Trophoblast cell (in vitro differentiated cells and primary cell): ENCODE data around the gene LUC7L3.
A peak's percentile ranks its signal among the peaks of the same experiment; 100 is the strongest.

ENCODE experiments used
- DNase-seq, 2 donors: peaks; one replicate each; pipeline ENCODE4 v3.0.0-alpha.2; 2016
- H2AFZ ChIP-seq: 2 replicates; pipeline ENCODE4 v1.6.1; 2013; ENCODE audit warnings: low read length, moderate library complexity, mild to moderate bottlenecking; ENCODE audit not compliant: insufficient read depth, poor library complexity
- H2AK5ac ChIP-seq: 2 replicates; pipeline ENCODE4 v1.6.1; 2013; ENCODE audit warnings: mild to moderate bottlenecking, low read length
- H2BK120ac ChIP-seq: 2 replicates; pipeline ENCODE4 v1.6.1; 2013; ENCODE audit warnings: low read length, mild to moderate bottlenecking, moderate library complexity; ENCODE audit not compliant: insufficient read depth, poor library complexity
- H2BK12ac ChIP-seq: 2 replicates; pipeline ENCODE4 v1.6.1; 2013; ENCODE audit warnings: mild to moderate bottlenecking, low read length, moderate library complexity
- H2BK5ac ChIP-seq: 2 replicates; pipeline ENCODE4 v1.6.1; 2013; ENCODE audit warnings: low read length, low read depth, moderate library complexity, mild to moderate bottlenecking; ENCODE audit not compliant: poor library complexity
- H3K14ac ChIP-seq: 2 replicates; pipeline ENCODE4 v1.6.1; 2013; ENCODE audit warnings: mild to moderate bottlenecking, low read length
- H3K18ac ChIP-seq: 2 replicates; pipeline ENCODE4 v1.6.1; 2013; ENCODE audit warnings: mild to moderate bottlenecking, low read length
- H3K23ac ChIP-seq: 2 replicates; pipeline ENCODE4 v1.6.1; 2013; ENCODE audit warnings: low read length
- H3K27ac ChIP-seq: 2 replicates; pipeline ENCODE4 v1.5.1; 2013; ENCODE audit warnings: low read depth, mild to moderate bottlenecking, inconsistent platforms, low read length, moderate library complexity
- H3K27me3 ChIP-seq: 2 replicates; pipeline ENCODE4 v1.6.1; 2013; ENCODE audit warnings: inconsistent platforms, mild to moderate bottlenecking, low read length, moderate library complexity; ENCODE audit not compliant: insufficient read depth
- H3K36me3 ChIP-seq, 2 experiments: 1 replicate in 1 of 2; 2 replicates in 1 of 2; pipeline ENCODE4 v1.6.1; 2013; ENCODE audit warnings: low read length in 2 of 2, mild to moderate bottlenecking in 2 of 2, moderate library complexity in 1 of 2; ENCODE audit not compliant: insufficient read depth in 2 of 2, control insufficient read depth in 1 of 2
- H3K4ac ChIP-seq: 2 replicates; pipeline ENCODE4 v1.6.1; 2013; ENCODE audit warnings: low read depth, mild to moderate bottlenecking, low read length, moderate library complexity
- H3K4me1 ChIP-seq, 2 experiments: 1 replicate in 1 of 2; 2 replicates in 1 of 2; pipeline ENCODE4 v1.6.1; 2013; ENCODE audit warnings: low read length in 2 of 2, mild to moderate bottlenecking in 2 of 2, moderate library complexity in 1 of 2; ENCODE audit not compliant: insufficient read depth in 2 of 2, control insufficient read depth in 1 of 2
- H3K4me2 ChIP-seq: 2 replicates; pipeline ENCODE4 v1.6.1; 2013; ENCODE audit warnings: inconsistent platforms, mild to moderate bottlenecking, low read length, moderate library complexity
- H3K4me3 ChIP-seq: 2 replicates; pipeline ENCODE4 v1.5.1; 2013; ENCODE audit warnings: mild to moderate bottlenecking, low read depth, low read length, inconsistent platforms
- H3K79me1 ChIP-seq: one replicate; pipeline ENCODE4 v1.6.1; 2013; ENCODE audit warnings: low read length
- H3K79me2 ChIP-seq: 2 replicates; pipeline ENCODE4 v1.6.1; 2013; ENCODE audit warnings: low read length, mild to moderate bottlenecking; ENCODE audit not compliant: control insufficient read depth, insufficient read depth, poor library complexity
- H3K9ac ChIP-seq: 2 replicates; pipeline ENCODE4 v1.6.1; 2013; ENCODE audit warnings: mild to moderate bottlenecking, low read length
- H3K9me3 ChIP-seq: 2 replicates; pipeline ENCODE4 v1.6.1; 2013; ENCODE audit warnings: low read depth, mild to moderate bottlenecking, control low read depth, inconsistent platforms, low read length; ENCODE audit not compliant: insufficient read depth
- H4K12ac ChIP-seq: 2 replicates; pipeline ENCODE4 v1.6.1; 2013; ENCODE audit warnings: low read depth, mild to moderate bottlenecking, low read length, moderate library complexity
- H4K8ac ChIP-seq: 2 replicates; pipeline ENCODE4 v1.6.1; 2013; ENCODE audit warnings: low read depth, mild to moderate bottlenecking, low read length, moderate library complexity
- H4K91ac ChIP-seq: one replicate; pipeline ENCODE4 v1.6.1; 2013; ENCODE audit warnings: low read depth, mild to moderate bottlenecking, low read length, moderate library complexity
- WGBS: extraction: QIAGEN DNeasy Blood & Tissue Kit; methylation state at CpG from one replicate; pipeline ENCODE4 v1.1.7; 2013; ENCODE audit warnings: missing lambda C conversion rate; ENCODE audit not compliant: insufficient read length, insufficient coverage; ENCODE audit errors: extremely low coverage; 5-methylcytosine and 5-hydroxymethylcytosine counted together

LUC7L3 gene

GRCh38 chr17:50682938-50683337 lies 36.5 kb upstream of the LUC7L3 start:
- Histone ChIP-seq H3K27me3 (no peaks in the 10 kb centered on the region), H3K79me2 (no peaks in the 10 kb centered on the region), H3K4me2 (no peak overlapping the region), H3K27ac (no peak overlapping the region), H2BK5ac (no peak overlapping the region), H3K23ac (no peak overlapping the region), H2BK12ac (no peak overlapping the region), H4K12ac (no peak overlapping the region), H3K36me3 (no peaks in the 10 kb centered on the region), H3K4me1 (peaks cover 11 to 20% of the 10 kb centered on the region in 2 experiments), H2AFZ (no peak overlapping the region), H2AK5ac (no peak overlapping the region), H3K9ac (no peak overlapping the region), H4K8ac (no peak overlapping the region), H3K4me3 (no peak overlapping the region), H3K9me3 (no peaks in the 10 kb centered on the region), H3K14ac (no peak overlapping the region), H3K79me1 (peaks cover 2% of the 10 kb centered on the region), H3K18ac (no peak overlapping the region), H2BK120ac (no peak overlapping the region), H3K4ac (no peak overlapping the region), H4K91ac (no peak overlapping the region)
- DNase-seq: no peak
- WGBS: no CpG with 5 or more reads among the region's 3 CpGs

GRCh38 chr17:50683434-50684287 lies 35.7 kb upstream of the LUC7L3 start:
- WGBS: no CpG with 5 or more reads among the region's 28 CpGs

GRCh38 chr17:50684288-50684611 lies 35.2 kb upstream of the LUC7L3 start:
- Histone ChIP-seq H3K4me1 (peaks cover 11 to 23% of the 10 kb centered on the region in 2 experiments), H2AFZ (no peak overlapping the region), H3K18ac (no peak overlapping the region), H4K91ac (no peak overlapping the region), H4K8ac (no peak overlapping the region), H3K9ac (no peak overlapping the region), H3K79me2 (no peaks in the 10 kb centered on the region), H2BK12ac (no peak overlapping the region), H2AK5ac (no peak overlapping the region), H3K14ac (no peak overlapping the region), H3K4ac (no peak overlapping the region), H3K4me2 (no peak overlapping the region), H3K36me3 (no peaks in the 10 kb centered on the region), H3K27me3 (no peaks in the 10 kb centered on the region), H4K12ac (no peak overlapping the region), H3K27ac (no peak overlapping the region), H2BK120ac (no peak overlapping the region), H3K23ac (no peak overlapping the region), H3K4me3 (no peak overlapping the region), H2BK5ac (no peak overlapping the region), H3K9me3 (no peaks in the 10 kb centered on the region), H3K79me1 (peaks cover 2% of the 10 kb centered on the region)
- no CpG with 5 or more reads among the region's 5 CpGs for WGBS
- no peak for DNase-seq

More at GRCh38 chr17:50683434-50684287, 35.7 kb upstream of the LUC7L3 start:
- Histone ChIP-seq H3K36me3 (no peaks in the 10 kb centered on the region), H2BK120ac (no peak overlapping the region), H2AFZ (no peak overlapping the region), H4K8ac (no peak overlapping the region), H3K4me2 (no peak overlapping the region), H3K4ac (no peak overlapping the region), H4K12ac (no peak overlapping the region), H3K79me2 (no peaks in the 10 kb centered on the region), H3K9me3 (no peaks in the 10 kb centered on the region), H3K4me1 (peaks cover 11 to 20% of the 10 kb centered on the region in 2 experiments), H3K79me1 (peaks cover 2% of the 10 kb centered on the region), H4K91ac (no peak overlapping the region), H2BK12ac (no peak overlapping the region), H3K27me3 (no peaks in the 10 kb centered on the region), H2AK5ac (no peak overlapping the region), H3K9ac (no peak overlapping the region), H3K14ac (no peak overlapping the region), H3K4me3 (no peak overlapping the region), H3K27ac (no peak overlapping the region), H3K18ac (no peak overlapping the region), H2BK5ac (no peak overlapping the region), H3K23ac (no peak overlapping the region)
- DNase-seq: no peak

GRCh38 chr17:50684612-50685333 lies 34.6 kb upstream of the LUC7L3 start:
- Histone ChIP-seq H4K8ac (no peak overlapping the region), H4K12ac (no peak overlapping the region), H3K23ac (no peak overlapping the region), H3K4me2 (no peak overlapping the region), H3K4ac (no peak overlapping the region), H3K36me3 (no peaks in the 10 kb centered on the region), H2BK12ac (no peak overlapping the region), H3K9me3 (no peaks in the 10 kb centered on the region), H2AK5ac (no peak overlapping the region), H3K14ac (no peak overlapping the region), H3K79me2 (no peaks in the 10 kb centered on the region), H2BK120ac (no peak overlapping the region), H4K91ac (no peak overlapping the region), H3K4me3 (no peak overlapping the region), H3K27ac (no peak overlapping the region), H3K18ac (no peak overlapping the region), H2AFZ (no peak overlapping the region), H3K4me1 (peaks cover 16 to 27% of the 10 kb centered on the region in 2 experiments), H3K9ac (no peak overlapping the region), H3K79me1 (peaks cover 2% of the 10 kb centered on the region), H3K27me3 (no peaks in the 10 kb centered on the region), H2BK5ac (no peak overlapping the region)
- no CpG with 5 or more reads among the region's 15 CpGs for WGBS
- peak in 1 of 2 donors; percentile 17 for DNase-seq
